NCI-H82 treated with DMSO at 0.1 percent for 48 hours (cell line): ENCODE measurements around the gene PRDX1.
"Not testable (repeated sequence)": the region's sequence is repeated elsewhere in the genome, so short reads cannot be mapped to it uniquely, and the experiment has no call there.

Source experiments
- DNase-seq: peaks from one replicate; lab custom pipeline; 2025; ENCODE audit not compliant: unreplicated experiment; lab: John Stamatoyannopoulos, UW

PRDX1 gene

GRCh38 chr1:45467353-45467752, 54.3 kb downstream of the PRDX1 start:
- DNase-seq = not testable (repeated sequence)

GRCh38 chr1:45465277-45465676, 56.4 kb downstream of the PRDX1 start:
- no peak for DNase-seq
